ENCODE data around the gene SGPL1. TPM values are rescaled to one million over a fixed set of nuclear protein-coding genes. Genes with fewer than 3 reads are reported as not detected.

The SGPL1 gene
- total and polyA plus RNA-seq, 10 of the 15 experiments (the other 5 are each of a cell fraction or from before 2014, with no cell fraction given), result 4.9 to 20.7 (median 10.6) TPM

GRCh38 chr10:70913191-70913892, 97.6 kb downstream of the SGPL1 start:
- RAD21 ChIA-PET (ENCODE audit: unreplicated experiment), result no interaction called here
- H3K9ac ChIP-seq (ENCODE audit: control insufficient read depth, insufficient read depth, low read length), result no peak overlapping the region
- SMC1A ChIA-PET (ENCODE audit: uncharacterized antibody, unreplicated experiment), result interaction anchor here (0.6 to 1.2 kb wide), 2 partner anchors 19 to 325 kb away, joined by 4 read pairs; no protein-coding TSS in a partner anchor
- POLR2A ChIA-PET, result no interaction called here
- in situ Hi-C loops (cut with MboI), result no loop called here
- H3K4me2 ChIP-seq (ENCODE audit: control insufficient read depth, insufficient read depth), result no peak overlapping the region
- CTCF ChIA-PET, result no interaction called here
- DNase-seq (ENCODE audit: low read depth, low spot score) (no peak), FAIRE-seq (no peak), ATAC-seq (no peak)
- TF ChIP-seq ZNF207 (IDR thresholded peaks at IDR 0.05; ENCODE audit: borderline replicate concordance) (no peak), ZNF622 (IDR thresholded peaks at IDR 0.05) (no peak), ZNF217 (IDR thresholded peaks at IDR 0.05) (no peak), MXI1 (IDR thresholded peaks at IDR 0.05; ENCODE audit: low read depth, low read length) (no peak)
- no peaks in the 10 kb centered on the region; a peak in 2 of 4 replicates for H3K27me3 ChIP-seq (replicated peaks in 1 of 2; ENCODE audit: control insufficient read depth in 2 of 2, insufficient read depth in 2 of 2, low read length in 1 of 2)
- no TSS peak for BruUV-seq (replicated peaks)
- no peaks in the 10 kb centered on the region for H3K9me3 ChIP-seq (replicated peaks; ENCODE audit: control insufficient read depth, insufficient read depth, low read length)
- H4K20me1 ChIP-seq (ENCODE audit: control insufficient read depth, insufficient read depth), result no peaks in the 10 kb centered on the region
- H3K4me1 ChIP-seq (ENCODE audit: control insufficient read depth, insufficient read depth, low read length), result no peaks in the 10 kb centered on the region
- H3K4me3 ChIP-seq, result no peak overlapping the region
- no peak overlapping the region for H2AFZ ChIP-seq (ENCODE audit: control insufficient read depth, low read depth, low read length)
- H3K27ac ChIP-seq (ENCODE audit: control insufficient read depth, insufficient read depth), result no peak overlapping the region
- no peaks in the 10 kb centered on the region for H3K36me3 ChIP-seq (ENCODE audit: control insufficient read depth in 2 of 2, insufficient read depth in 2 of 2, low read length in 1 of 2)
- intact Hi-C loops (cut with micrococcal nuclease; ENCODE audit: unreplicated experiment), result no loop called here
- H3K79me2 ChIP-seq (ENCODE audit: control insufficient read depth, insufficient read depth, low read length), result no peaks in the 10 kb centered on the region
- 20% methylated on average over 5 of the region's 6 CpGs for WGBS (ENCODE audit: insufficient coverage, insufficient replicate concordance, low lambda C conversion rate, missing lambda C conversion rate)

- H3K27me3 ChIP-seq (replicated peaks in 1 of 2; ENCODE audit: control insufficient read depth in 2 of 2, insufficient read depth in 2 of 2, low read length in 1 of 2), result peaks cover 0 to 1% of the 10 kb centered on the region in 2 experiments; a peak in 2 of 4 replicates
These were observed 98.1 kb downstream of the SGPL1 start for GRCh38 chr10:70913893-70914240.

More at GRCh38 chr10:70913893-70914240, 98.1 kb downstream of the SGPL1 start:
- ChIA-PET POLR2A (no interaction called here), CTCF (no interaction called here), SMC1A (ENCODE audit: uncharacterized antibody, unreplicated experiment) (no interaction called here), RAD21 (ENCODE audit: unreplicated experiment) (no interaction called here)
- no peaks in the 10 kb centered on the region for H3K79me2 ChIP-seq (ENCODE audit: control insufficient read depth, insufficient read depth, low read length)
- no peak overlapping the region for H3K27ac ChIP-seq (ENCODE audit: control insufficient read depth, insufficient read depth)
- no peak for FAIRE-seq
- H3K9me3 ChIP-seq (replicated peaks; ENCODE audit: control insufficient read depth, insufficient read depth, low read length), result no peaks in the 10 kb centered on the region
- DNase-seq (ENCODE audit: low read depth, low spot score), result no peak
- H2AFZ ChIP-seq (ENCODE audit: control insufficient read depth, low read depth, low read length), result no peak overlapping the region
- H3K4me2 ChIP-seq (ENCODE audit: control insufficient read depth, insufficient read depth), result no peak overlapping the region
- in situ Hi-C loops (cut with MboI) (no loop called here), intact Hi-C loops (cut with micrococcal nuclease; ENCODE audit: unreplicated experiment) (no loop called here)
- BruUV-seq (replicated peaks), result no TSS peak
- H3K36me3 ChIP-seq (ENCODE audit: control insufficient read depth in 2 of 2, insufficient read depth in 2 of 2, low read length in 1 of 2), result no peaks in the 10 kb centered on the region
- no peaks in the 10 kb centered on the region for H4K20me1 ChIP-seq (ENCODE audit: control insufficient read depth, insufficient read depth)
- 30% methylated on average over 3 of the region's 3 CpGs for WGBS (ENCODE audit: insufficient coverage, insufficient replicate concordance, low lambda C conversion rate, missing lambda C conversion rate)
- no peak for ATAC-seq
- no peak overlapping the region for H3K9ac ChIP-seq (ENCODE audit: control insufficient read depth, insufficient read depth, low read length)
- no peak for TF ChIP-seq POU2F2 (IDR thresholded peaks at IDR 0.05; ENCODE audit: borderline replicate concordance, low read depth, low read length)
- no peak for TF ChIP-seq SUZ12 (IDR thresholded peaks at IDR 0.05; ENCODE audit: unreplicated experiment)
- H3K4me3 ChIP-seq, result no peak overlapping the region
- H3K4me1 ChIP-seq (ENCODE audit: control insufficient read depth, insufficient read depth, low read length), result no peaks in the 10 kb centered on the region

Measured in GM12878 (cell line).